ENCODE measurements around the gene ENTHD1.

- TF ChIP-seq CTCF (IDR thresholded peaks at IDR 0.05; ENCODE audit: borderline replicate concordance, extremely low read depth, low read length, poor library complexity, severe bottlenecking) = no peak
- TF ChIP-seq EZH2 (IDR thresholded peaks at IDR 0.05; ENCODE audit: borderline replicate concordance, low read depth, low read length, severe bottlenecking) = no peak
Observed at GRCh38 chr22:39926753-39927152, 33.2 kb upstream of the ENTHD1 start.
